Fibroblast of lung (primary cell): Measurements from ENCODE around the gene ZSCAN32.

Experiments used
- CTCF ChIP-seq, 2 donors: IDR thresholded peaks in 1 of 2; conservative IDR thresholded peaks in 1 of 2; 1 replicate in 1 of 2; 2 replicates in 1 of 2; pipeline ENCODE4 v1.5.1; 2011 to 2012; ENCODE audit warnings: low read length in 2 of 2, control low read depth in 1 of 2, inconsistent platforms in 1 of 2, low read depth in 1 of 2, mild to moderate bottlenecking in 1 of 2
- EZH2 ChIP-seq: IDR thresholded peaks from 2 replicates; pipeline ENCODE4 v1.5.1; 2012; ENCODE audit warnings: low read length, control low read depth, mild to moderate bottlenecking; ENCODE audit errors: missing control alignments

- no peak for TF ChIP-seq CTCF (conservative IDR thresholded peaks at IDR 0.05 in 1 of 2, IDR thresholded peaks at IDR 0.05 in 1 of 2; ENCODE audit: low read depth in 1 of 2, low read length in 2 of 2)
- TF ChIP-seq EZH2: no peak
Measured at GRCh38 chr16:3355589-3355988, 45.2 kb downstream of the ZSCAN32 start, which contains the start of gene OR2C1.
